CD4-positive, CD25-positive, alpha-beta regulatory T cell (primary cell): ENCODE results near the gene TPO. TPM values are rescaled to one million over a fixed set of nuclear protein-coding genes. Genes with fewer than 3 reads are reported as not detected.
"Not testable (repeated sequence)": the region's sequence is repeated elsewhere in the genome, so short reads cannot be mapped to it uniquely, and the experiment has no call there.

Source experiments
- ATAC-seq, 2 donors: fragments of 150-1000 bp; cut with Tn5 transposase; one replicate each; pipeline ENCODE4 v1.10.0; 2021; ENCODE audit warnings: low read depth in 2 of 2, moderate number of reproducible peaks in 2 of 2, moderate library complexity in 1 of 2
- DNase-seq, 3 donors: peaks; one replicate each; pipeline versions ENCODE4 v3.0.0 to v3.0.0-alpha.2; 2012 to 2022; ENCODE audit warnings: mixed read lengths in 1 of 3
- H3K27ac ChIP-seq: one replicate; pipeline ENCODE4 v1.7.0; 2013; ENCODE audit warnings: mild to moderate bottlenecking, low read length; ENCODE audit not compliant: insufficient read depth, poor library complexity, severe bottlenecking
- H3K27me3 ChIP-seq: one replicate; pipeline ENCODE4 v1.7.0; 2013; ENCODE audit warnings: low read length; ENCODE audit not compliant: control insufficient read depth, insufficient read depth
- H3K36me3 ChIP-seq: one replicate; pipeline ENCODE4 v1.7.0; 2013; ENCODE audit warnings: mild to moderate bottlenecking, low read length, moderate library complexity; ENCODE audit not compliant: control insufficient read depth, insufficient read depth
- H3K4me1 ChIP-seq: 2 replicates; pipeline ENCODE4 v1.7.0; 2013; ENCODE audit warnings: mild to moderate bottlenecking, low read length; ENCODE audit not compliant: insufficient read depth, control insufficient read depth, poor library complexity, severe bottlenecking
- H3K4me3 ChIP-seq: one replicate; pipeline ENCODE4 v1.7.0; 2013; ENCODE audit warnings: low read depth, mild to moderate bottlenecking, low read length, moderate library complexity
- H3K9me3 ChIP-seq, 2 experiments: 1 replicate in 1 of 2; 2 replicates in 1 of 2; pipeline ENCODE4 v1.7.0; 2013; ENCODE audit warnings: low read length in 2 of 2, mild to moderate bottlenecking in 1 of 2, moderate library complexity in 1 of 2; ENCODE audit not compliant: control insufficient read depth in 2 of 2
- H3K27ac Mint-ChIP-seq, 3 donors: one replicate each; pipeline ENCODE4 v1.8.0; 2020 to 2022; ENCODE audit warnings: mild to moderate bottlenecking in 3 of 3, mixed read lengths in 3 of 3, moderate library complexity in 2 of 3
- H3K27me3 Mint-ChIP-seq: one replicate; pipeline ENCODE4 v1.8.0; 2022; ENCODE audit warnings: mild to moderate bottlenecking, mixed read lengths
- H3K36me3 Mint-ChIP-seq: one replicate; pipeline ENCODE4 v1.8.0; 2020; ENCODE audit warnings: mixed read lengths
- H3K4me1 Mint-ChIP-seq, 4 donors: one replicate each; pipeline ENCODE4 v1.8.0; 2020 to 2022; ENCODE audit warnings: mixed read lengths in 4 of 4, mild to moderate bottlenecking in 1 of 4
- H3K4me3 Mint-ChIP-seq, 4 donors: one replicate each; pipeline ENCODE4 v1.8.0; 2020 to 2022; ENCODE audit warnings: mild to moderate bottlenecking in 4 of 4, mixed read lengths in 4 of 4, moderate library complexity in 3 of 4
- H3K9me3 Mint-ChIP-seq, 7 donors: one replicate each; pipeline ENCODE4 v1.8.0; 2020 to 2022; ENCODE audit warnings: mixed read lengths in 7 of 7, mild to moderate bottlenecking in 3 of 7, moderate library complexity in 2 of 7
- polyA plus RNA-seq, 4 donors: library from polyadenylated mRNA; unstranded; fragments of 300-500 nt; fragmentation: Illumina TruSeq; gene quantifications; one replicate each; pipeline ENCODE4 v1.2.3, GENCODE V29; 2021
- total RNA-seq: library from RNA; stranded (reverse); gene quantifications from one replicate; pipeline ENCODE4 v1.2.3, GENCODE V29; 2022

The TPO gene
- total and polyA plus RNA-seq, 5 donors from 2014 or later = 0.27 to 1.5 (median 0.57) TPM

DNA sequence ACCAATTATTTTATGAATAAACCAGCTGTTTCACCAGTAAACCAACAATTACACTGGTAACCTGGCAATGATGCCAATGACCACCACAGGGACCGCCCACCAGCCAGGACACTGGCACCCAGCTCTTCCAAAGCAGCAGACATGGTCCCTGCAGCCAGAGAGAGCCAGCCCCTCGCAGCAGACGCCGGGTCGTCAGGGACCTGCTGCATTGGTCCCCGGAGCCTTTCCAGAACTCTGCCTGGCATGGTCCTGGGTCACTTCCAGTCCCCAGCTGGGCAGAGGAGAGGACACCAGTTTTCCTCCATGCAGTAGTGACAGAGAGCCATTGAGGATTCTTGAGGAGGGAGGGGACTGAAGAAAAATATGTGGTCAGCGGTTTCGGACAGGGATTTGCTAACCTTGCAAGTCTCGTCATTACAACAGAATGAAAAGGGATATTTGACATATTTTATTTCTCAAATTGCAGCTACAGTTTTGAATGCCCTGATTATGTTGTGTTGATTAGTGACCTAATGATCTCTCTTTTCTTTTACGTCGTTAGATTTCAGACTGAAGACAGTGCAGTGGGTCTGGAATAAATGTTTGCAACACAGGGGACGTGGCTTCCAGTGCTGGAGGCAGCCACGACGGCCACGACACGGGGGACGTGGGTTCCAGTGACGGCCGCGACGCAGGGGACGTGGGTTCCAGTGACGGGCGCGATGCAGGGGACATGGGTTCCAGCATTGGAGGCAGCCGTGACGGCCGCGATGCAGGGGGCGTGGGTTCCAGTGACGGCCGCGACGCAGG is 154.5 kb downstream of the TPO start:
- peaks cover 0 to 18% (median 6%) of the 10 kb centered on the region in 4 donors for H3K4me1 Mint-ChIP-seq
- no peaks in the 10 kb centered on the region for H3K9me3 ChIP-seq
- H3K27ac Mint-ChIP-seq = no peak overlapping the region
- H3K4me1 ChIP-seq = peaks cover 17% of the 10 kb centered on the region
- no peak for DNase-seq
- peaks cover 0 to 14% (median 5%) of the 10 kb centered on the region in 7 donors for H3K9me3 Mint-ChIP-seq
- no peak for ATAC-seq
- no peaks in the 10 kb centered on the region for H3K36me3 ChIP-seq
- no peaks in the 10 kb centered on the region for H3K36me3 Mint-ChIP-seq
- no peak overlapping the region for H3K4me3 Mint-ChIP-seq
- H3K27me3 Mint-ChIP-seq = no peaks in the 10 kb centered on the region
- no peak overlapping the region for H3K4me3 ChIP-seq
- H3K27me3 ChIP-seq = no peaks in the 10 kb centered on the region
- H3K27ac ChIP-seq = no peak overlapping the region

DNA sequence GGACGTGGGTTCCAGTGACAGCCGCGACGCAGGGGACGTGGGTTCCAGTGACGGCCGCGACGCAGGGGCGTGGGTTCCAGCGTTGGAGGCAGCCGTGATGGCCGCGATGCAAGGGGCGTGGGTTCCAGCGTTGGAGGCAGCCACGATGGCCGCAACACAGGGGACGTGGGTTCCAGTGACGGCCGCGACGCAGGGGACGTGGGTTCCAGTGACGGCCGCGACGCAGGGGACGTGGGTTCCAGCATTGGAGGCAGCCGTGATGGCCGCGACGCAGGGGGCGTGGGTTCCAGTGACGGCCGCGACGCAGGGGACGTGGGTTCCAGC is 155.0 kb downstream of the TPO start:
- peaks cover 16% of the 10 kb centered on the region for H3K4me1 ChIP-seq
- not testable (repeated sequence) for ATAC-seq, H3K27ac ChIP-seq, H3K4me3 ChIP-seq, H3K27me3 ChIP-seq, H3K4me3 Mint-ChIP-seq, H3K9me3 ChIP-seq, H3K27ac Mint-ChIP-seq, H3K36me3 ChIP-seq, DNase-seq, H3K27me3 Mint-ChIP-seq, H3K36me3 Mint-ChIP-seq
- Mint-ChIP-seq H3K4me1 (peaks cover 0 to 14% (median 6%) of the 10 kb centered on the region in 4 donors), H3K9me3 (peaks cover 0 to 14% (median 5%) of the 10 kb centered on the region in 7 donors)

DNA sequence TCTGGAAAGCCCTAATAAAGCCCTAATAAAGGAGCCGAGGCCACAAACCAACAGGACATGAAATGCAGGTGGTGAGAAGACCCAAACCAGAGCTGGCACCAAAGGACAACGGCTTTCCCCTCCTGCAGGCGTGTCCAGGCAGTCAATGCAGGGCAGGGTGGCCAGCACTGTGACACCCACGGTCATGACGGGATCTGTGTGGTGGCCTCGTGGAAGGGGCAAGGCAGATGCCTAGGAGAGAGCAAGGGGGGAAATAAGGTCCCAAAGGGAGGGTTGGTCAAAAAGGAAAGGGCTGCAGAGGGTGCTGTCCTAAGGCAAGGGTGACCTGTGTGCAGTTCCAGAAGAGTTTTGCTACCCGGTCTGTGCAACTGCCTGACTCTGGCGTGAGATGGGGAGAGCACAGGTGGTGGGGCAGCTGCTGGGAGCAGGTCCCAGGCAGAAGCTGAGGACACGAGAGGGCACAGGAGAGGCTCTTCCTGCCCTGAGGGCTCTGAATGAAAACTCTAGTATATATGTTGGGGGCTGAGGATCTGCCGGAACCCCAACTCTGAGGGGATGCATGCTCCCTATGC is 156.7 kb downstream of the TPO start:
- Histone ChIP-seq H3K27ac (no peak overlapping the region), H3K9me3 (no peaks in the 10 kb centered on the region), H3K36me3 (no peaks in the 10 kb centered on the region), H3K4me3 (no peak overlapping the region), H3K4me1 (no peaks in the 10 kb centered on the region), H3K27me3 (no peaks in the 10 kb centered on the region)
- Mint-ChIP-seq H3K36me3 (no peaks in the 10 kb centered on the region), H3K4me3 (no peak overlapping the region), H3K27me3 (no peaks in the 10 kb centered on the region), H3K27ac (no peak overlapping the region), H3K4me1 (no peaks in the 10 kb centered on the region), H3K9me3 (peaks cover 0 to 14% (median 5%) of the 10 kb centered on the region in 7 donors)
- no peak for ATAC-seq
- DNase-seq = no peak

DNA sequence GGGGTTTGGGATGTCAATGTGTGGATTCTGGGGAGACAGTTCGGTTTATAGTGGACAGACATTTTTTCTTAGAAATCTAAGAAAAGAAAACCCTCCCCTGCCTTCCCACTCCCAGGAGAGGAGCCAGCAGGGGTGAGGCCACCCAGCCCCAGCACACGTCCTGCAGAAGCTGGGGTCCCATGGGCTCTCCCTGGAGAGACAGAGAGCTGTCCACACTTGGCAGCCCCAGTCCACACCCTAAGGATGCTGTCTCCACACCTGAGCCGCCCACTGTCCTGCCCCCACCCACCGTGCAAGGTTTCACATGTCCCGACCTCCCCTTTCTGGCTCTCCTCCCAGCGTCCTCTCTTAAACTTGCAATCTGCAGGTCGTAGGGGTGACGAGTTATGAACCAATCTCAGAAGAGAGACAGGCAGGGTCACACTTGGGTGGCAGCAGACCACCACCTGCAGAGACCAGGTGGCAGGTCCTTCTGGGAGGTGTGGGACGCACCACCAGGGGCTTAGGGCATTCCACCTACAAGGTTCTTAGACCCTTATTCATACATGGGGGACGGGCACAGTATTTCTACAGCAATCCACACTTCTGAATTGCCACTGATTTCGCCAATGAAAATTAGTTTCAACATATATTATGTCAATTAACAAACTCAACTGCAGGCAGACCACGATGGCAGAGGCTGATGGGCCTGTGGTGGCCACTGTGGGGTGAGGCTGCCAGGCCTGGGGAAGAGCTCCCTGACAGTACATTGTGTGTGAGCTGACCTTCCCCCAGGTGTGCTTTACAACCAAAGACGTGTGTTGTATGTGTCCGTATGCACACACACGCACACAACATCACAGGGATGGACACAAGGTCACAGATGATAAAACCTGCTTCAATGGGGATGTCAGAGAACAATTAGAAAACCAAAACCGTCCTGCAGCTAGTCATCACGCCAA is 158.5 kb downstream of the TPO start:
- no peak for DNase-seq
- H3K27me3 ChIP-seq = no peaks in the 10 kb centered on the region
- H3K36me3 ChIP-seq = no peaks in the 10 kb centered on the region
- Mint-ChIP-seq H3K27me3 (no peaks in the 10 kb centered on the region), H3K9me3 (peaks cover 0 to 14% (median 5%) of the 10 kb centered on the region in 7 donors), H3K27ac (no peak overlapping the region), H3K36me3 (no peaks in the 10 kb centered on the region), H3K4me3 (no peak overlapping the region), H3K4me1 (no peaks in the 10 kb centered on the region)
- no peak overlapping the region for H3K27ac ChIP-seq
- H3K4me3 ChIP-seq = no peak overlapping the region
- ATAC-seq = no peak
- no peaks in the 10 kb centered on the region for H3K4me1 ChIP-seq
- no peaks in the 10 kb centered on the region for H3K9me3 ChIP-seq

GRCh38 chr2:1572638-1573037 is 159.4 kb downstream of the TPO start:
- H3K4me1 Mint-ChIP-seq = no peaks in the 10 kb centered on the region
- DNase-seq (no peak), ATAC-seq (no peak)
- peaks cover 0 to 6% (median 3%) of the 10 kb centered on the region in 7 donors for H3K9me3 Mint-ChIP-seq
- no peaks in the 10 kb centered on the region for H3K36me3 ChIP-seq
- no peaks in the 10 kb centered on the region for H3K27me3 ChIP-seq
- H3K36me3 Mint-ChIP-seq = no peaks in the 10 kb centered on the region
- no peak overlapping the region for H3K27ac ChIP-seq
- no peak overlapping the region for H3K4me3 ChIP-seq
- no peak overlapping the region for H3K27ac Mint-ChIP-seq
- H3K27me3 Mint-ChIP-seq = no peaks in the 10 kb centered on the region
- H3K4me3 Mint-ChIP-seq = no peak overlapping the region
- H3K9me3 ChIP-seq = no peaks in the 10 kb centered on the region
- H3K4me1 ChIP-seq = no peaks in the 10 kb centered on the region

DNA sequence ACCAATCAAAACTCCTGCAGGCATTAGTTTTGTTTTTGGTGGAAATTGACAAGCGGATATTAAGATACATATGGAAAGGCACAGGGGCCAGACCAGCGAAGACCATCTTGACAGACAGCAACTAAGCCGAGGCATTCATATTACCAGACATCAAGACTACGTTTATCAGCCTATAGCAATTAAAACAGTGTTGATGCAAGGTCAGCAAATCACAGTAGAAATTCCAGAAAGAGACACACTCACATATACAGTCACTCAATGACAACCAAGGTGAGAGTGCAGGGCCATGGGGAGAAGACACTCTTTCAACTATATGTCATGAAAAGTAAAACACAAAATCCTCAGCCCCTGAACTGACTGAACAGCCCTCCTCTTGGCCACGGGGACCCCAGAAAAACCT is 164.6 kb downstream of the TPO start:
- Histone ChIP-seq H3K9me3 (no peaks in the 10 kb centered on the region), H3K36me3 (no peaks in the 10 kb centered on the region), H3K4me3 (no peak overlapping the region), H3K4me1 (no peaks in the 10 kb centered on the region), H3K27me3 (no peaks in the 10 kb centered on the region), H3K27ac (no peak overlapping the region)
- Mint-ChIP-seq H3K9me3 (peaks cover 0 to 2% (median 0%) of the 10 kb centered on the region in 7 donors), H3K4me1 (no peaks in the 10 kb centered on the region), H3K27ac (no peak overlapping the region), H3K27me3 (no peaks in the 10 kb centered on the region), H3K4me3 (no peak overlapping the region), H3K36me3 (no peaks in the 10 kb centered on the region)
- no peak for ATAC-seq
- no peak for DNase-seq

DNA sequence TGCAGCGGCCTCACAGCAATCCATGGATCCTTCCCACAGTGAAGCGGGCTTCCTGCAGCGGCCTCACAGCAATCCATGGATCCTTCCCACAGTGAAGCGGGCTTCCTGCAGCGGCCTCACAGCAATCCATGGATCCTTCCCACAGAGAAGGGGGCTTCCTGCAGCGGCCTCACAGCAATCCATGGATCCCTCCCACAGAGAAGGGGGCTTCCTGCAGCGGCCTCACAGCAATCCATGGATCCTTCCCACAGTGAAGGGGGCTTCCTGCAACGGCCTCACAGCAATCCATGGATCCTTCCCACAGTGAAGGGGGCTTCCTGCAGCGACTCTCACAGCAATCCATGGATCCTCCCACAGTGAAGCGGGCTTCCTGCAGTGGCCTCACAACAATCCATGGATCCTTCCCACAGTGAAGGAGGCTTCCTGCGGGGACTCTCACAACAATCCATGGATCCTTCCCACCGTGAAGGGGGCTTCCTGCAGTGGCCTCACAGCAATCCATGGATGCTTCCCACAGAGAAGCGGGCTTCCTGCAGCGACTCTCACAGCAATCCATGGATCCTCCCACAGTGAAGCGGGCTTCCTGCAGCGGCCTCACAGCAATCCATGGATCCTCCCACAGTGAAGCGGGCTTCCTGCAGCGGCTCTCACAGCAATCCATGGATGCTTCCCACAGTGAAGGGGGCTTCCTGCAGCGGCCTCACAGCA is 168.1 kb downstream of the TPO start:
- not testable (repeated sequence) for H3K27me3 Mint-ChIP-seq, ATAC-seq, H3K9me3 ChIP-seq, H3K4me1 Mint-ChIP-seq, H3K27ac ChIP-seq, H3K4me3 Mint-ChIP-seq, H3K36me3 ChIP-seq, H3K9me3 Mint-ChIP-seq, H3K27me3 ChIP-seq, H3K4me1 ChIP-seq, DNase-seq, H3K4me3 ChIP-seq, H3K27ac Mint-ChIP-seq, H3K36me3 Mint-ChIP-seq
